ENCODE results near the gene SARS1. TPM values are rescaled to one million over a fixed set of nuclear protein-coding genes. Genes with fewer than 3 reads are reported as not detected.

SARS1 gene
- total and polyA plus RNA-seq, 2 of the 8 experiments (the other 6 are each of a cell fraction or from before 2014, with no cell fraction given) = 83.1 to 146 TPM

DNA sequence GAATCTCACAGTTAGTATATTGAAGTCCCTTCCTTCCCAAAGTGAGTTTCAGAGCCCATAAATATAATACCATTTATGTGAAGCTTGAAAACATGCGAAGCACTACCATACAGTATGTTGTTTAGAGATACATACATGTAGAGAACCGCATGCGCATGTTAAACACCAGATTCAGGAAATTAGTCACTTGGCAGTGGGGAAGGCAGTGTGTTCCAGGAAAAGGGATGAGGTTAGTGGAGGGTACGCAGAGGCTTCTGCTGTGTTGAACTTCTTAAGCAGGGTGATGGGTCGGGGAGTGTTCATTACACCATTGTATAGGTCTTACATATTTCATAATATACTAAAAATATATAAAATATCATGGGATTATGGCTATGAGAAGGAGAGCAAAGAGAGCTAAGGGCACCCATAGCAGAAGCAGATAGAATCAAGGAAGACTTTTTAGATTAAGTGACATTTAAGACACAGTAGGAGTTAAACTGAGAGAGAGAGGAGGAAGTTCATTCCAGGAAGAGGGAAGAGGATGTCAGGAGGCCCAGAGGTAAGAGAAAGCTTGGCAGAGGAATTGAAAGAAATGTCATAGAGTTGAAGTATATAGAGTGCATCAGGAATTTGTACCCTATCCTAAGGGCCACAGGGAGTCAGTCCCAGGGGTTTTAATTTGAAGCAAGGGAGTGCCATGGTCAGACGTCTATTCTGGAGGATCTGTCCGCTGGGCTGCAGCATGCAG, 43.5 kb upstream of the SARS1 start:
- Histone ChIP-seq H2BK12ac (ENCODE audit: low read depth, low read length) (no peak overlapping the region), H3K9me3 (ENCODE audit: insufficient read depth in 2 of 2, low read depth in 1 of 2, low read length in 1 of 2) (no peaks in the 10 kb centered on the region), H2BK15ac (ENCODE audit: low read length) (no peak overlapping the region), H3K23me2 (ENCODE audit: low read depth, low read length) (no peaks in the 10 kb centered on the region), H3K56ac (replicated peaks; ENCODE audit: insufficient read length, low read depth, low read length) (no peak overlapping the region), H3K27me3 (replicated peaks in 1 of 4; ENCODE audit: control insufficient read depth in 3 of 4, extremely low read depth in 1 of 4, insufficient read depth in 3 of 4, low read length in 3 of 4) (no peaks in the 10 kb centered on the region), H4K91ac (replicated peaks; ENCODE audit: insufficient read length, low read length) (no peak overlapping the region), H3K36me3 (ENCODE audit: control insufficient read depth in 2 of 4, insufficient read depth in 4 of 4, low read length in 3 of 4) (no peaks in the 10 kb centered on the region), H2BK120ac (replicated peaks; ENCODE audit: low read depth, low read length) (no peak overlapping the region), H3K79me1 (ENCODE audit: low read depth, low read length) (no peaks in the 10 kb centered on the region), H2AK5ac (ENCODE audit: low read depth, low read length) (no peak overlapping the region), H3K23ac (ENCODE audit: insufficient read length) (no peak overlapping the region), H4K20me1 (replicated peaks in 1 of 2; ENCODE audit: control insufficient read depth in 1 of 2, insufficient read depth in 2 of 2, low read length in 2 of 2) (no peaks in the 10 kb centered on the region), H3K4me3 (ENCODE audit: extremely low read depth in 1 of 4, insufficient read depth in 2 of 4, low read depth in 3 of 4, low read length in 4 of 4) (no peak overlapping the region), H3K4me1 (replicated peaks in 1 of 4; ENCODE audit: control insufficient read depth in 3 of 4, insufficient read depth in 4 of 4, low read length in 3 of 4) (peaks cover 0 to 4% (median 0%) of the 10 kb centered on the region in 4 experiments; a peak in 4 of 7 replicates), H3K18ac (ENCODE audit: extremely low read depth, low read length) (no peak overlapping the region), H3K79me2 (ENCODE audit: control insufficient read depth in 1 of 2, insufficient read depth in 2 of 2, low read length in 2 of 2) (no peaks in the 10 kb centered on the region), H3K4ac (replicated peaks; ENCODE audit: insufficient read length, low read depth, low read length) (no peak overlapping the region), H2BK20ac (ENCODE audit: low read length) (no peak overlapping the region), H2AFZ (ENCODE audit: low read length) (no peak overlapping the region), H3K4me2 (ENCODE audit: insufficient read depth in 1 of 2, low read depth in 2 of 2, low read length in 2 of 2) (no peak overlapping the region), H4K8ac (ENCODE audit: extremely low read depth, insufficient read depth, low read length) (no peak overlapping the region), H2BK5ac (ENCODE audit: low read depth, low read length) (no peak overlapping the region), H3K14ac (ENCODE audit: insufficient read length) (no peak overlapping the region), H3K9ac (replicated peaks in 1 of 4; ENCODE audit: extremely low read depth in 1 of 4, low read depth in 3 of 4, low read length in 3 of 4) (no peak overlapping the region), H3K27ac (ENCODE audit: low read depth, low read length) (no peak overlapping the region), H4K5ac (ENCODE audit: insufficient read length, low read depth, low read length) (no peak overlapping the region)
- FAIRE-seq (no peak), DNase-seq (ENCODE audit: low read depth in 1 of 2, low spot score in 2 of 2) (no peak)
- ChIA-PET POLR2A (ENCODE audit: partially characterized antibody) (interaction anchor here (0.5 to 1.7 kb wide), 2 partner anchors 8 to 204 kb away, joined by 3 to 4 read pairs; no protein-coding TSS in a partner anchor), CTCF (ENCODE audit: partially characterized antibody) (interaction anchor here (0.6 to 2.0 kb wide), 7 partner anchors 19 to 70 kb away, joined by 3 to 4 read pairs (median 3); a partner anchor contains a TSS)
- WGBS, 2 experiments (ENCODE audit: extremely low coverage in 1 of 2, insufficient coverage in 1 of 2, insufficient read length in 1 of 2, insufficient replicate concordance in 2 of 2, low coverage in 1 of 2, low lambda C conversion rate in 2 of 2, missing lambda C conversion rate in 1 of 2) = 91% methylated on average over 7 of the region's 7 CpGs; no CpG with 5 or more reads in 1 of the 2 experiments
- TF ChIP-seq KDM4A (IDR thresholded peaks at IDR 0.05; ENCODE audit: low read depth, low read length, severe bottlenecking) (no peak), JUN (IDR thresholded peaks at IDR 0.05; ENCODE audit: low read depth, low read length) (no peak), BCL11A (IDR thresholded peaks at IDR 0.05; ENCODE audit: low read depth in 2 of 2, low read length in 2 of 2) (no peak), TEAD4 (IDR thresholded peaks at IDR 0.05; ENCODE audit: low read depth, low read length) (no peak)
